HG02943 (cell line): ENCODE data around the gene OR8K1.

Experiments used
- ATAC-seq: cut with Tn5 transposase; IDR thresholded peaks from one replicate; pipeline ENCODE4 v1.9.1; 2021; ENCODE audit warnings: mild to moderate bottlenecking, low read depth, moderate library complexity; ENCODE audit not compliant: unreplicated experiment

Gene OR8K1

GRCh38 chr11:56345739-56346138 lies at the start of gene OR8K1:
Gene OR8K1 (plus strand): TSS chr11:56346039. CDS start chr11:56346039, 0 bp downstream.
- ATAC-seq: no peak

- no peak for ATAC-seq
These were observed 48.9 kb upstream of the OR8K1 start for GRCh38 chr11:56296898-56297297.

GRCh38 chr11:56307836-56308235 lies 38.0 kb upstream of the OR8K1 start:
- ATAC-seq: no peak

DNA sequence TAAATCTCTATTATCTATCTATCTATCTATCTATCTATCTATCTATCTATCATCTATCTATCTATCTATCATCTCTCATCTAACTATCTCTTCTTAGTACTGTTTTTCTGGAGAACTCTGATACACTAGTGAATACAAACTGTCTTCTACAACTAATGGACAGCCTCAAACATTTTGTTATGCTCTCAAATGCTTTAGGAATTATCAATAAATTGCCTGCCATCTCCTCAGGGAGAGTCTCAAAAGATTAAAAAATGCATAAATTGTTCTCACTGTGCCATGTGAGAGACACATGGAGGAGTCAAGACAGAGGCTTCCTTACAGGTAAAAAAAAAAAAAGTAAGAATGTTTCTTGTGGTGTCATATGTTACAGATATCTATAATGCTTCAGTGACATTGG lies 31.0 kb upstream of the OR8K1 start, which contains the start of gene OR8K3:
Gene OR8K3, plus strand, starts transcription at position 301 of the 400 bp plus-strand sequence. CDS start 3,163 bp downstream, outside the sequence.
- no peak for ATAC-seq

GRCh38 chr11:56331861-56332491 lies 13.9 kb upstream of the OR8K1 start:
- ATAC-seq: no peak

GRCh38 chr11:56333156-56333555 lies 12.7 kb upstream of the OR8K1 start:
- no peak for ATAC-seq

DNA sequence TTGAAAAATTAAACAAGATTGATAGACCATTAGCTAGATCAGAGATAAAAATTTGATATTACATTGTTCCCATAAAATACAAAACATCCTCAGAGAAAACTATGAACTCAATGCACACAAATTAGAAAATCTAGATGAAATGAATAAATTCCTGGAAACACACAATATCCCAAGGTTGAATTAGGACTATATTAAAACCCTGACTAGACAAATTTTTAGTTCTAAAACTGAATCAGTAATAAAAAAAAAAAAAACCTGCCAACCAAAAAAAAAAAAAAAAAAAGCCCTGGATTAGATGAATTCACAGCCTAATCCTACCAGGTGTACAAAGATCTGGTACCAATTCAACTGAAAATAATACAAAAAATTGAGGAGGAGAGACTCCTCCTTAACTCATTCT lies 5.5 kb upstream of the OR8K1 start:
- no peak for ATAC-seq

- no peak for ATAC-seq
These were observed 8.2 kb downstream of the OR8K1 start, which contains the start of gene OR8J1 for GRCh38 chr11:56353991-56354390. Gene OR8J1 (plus strand): TSS chr11:56354291. CDS start chr11:56360247, 5,956 bp downstream.

- ATAC-seq: no peak
These were observed 29.5 kb downstream of the OR8K1 start, which contains the start of gene OR8U1 for GRCh38 chr11:56375324-56375723. Gene OR8U1 (plus strand): TSS chr11:56375624. CDS start chr11:56375624, 0 bp downstream.

- no peak for ATAC-seq
These were observed 34.3 kb downstream of the OR8K1 start for GRCh38 chr11:56380120-56380519.

GRCh38 chr11:56394381-56394780 lies 48.5 kb downstream of the OR8K1 start:
- no peak for ATAC-seq

GRCh38 chr11:56396047-56396446 lies 50.2 kb downstream of the OR8K1 start:
- no peak for ATAC-seq
